Endothelial cell of umbilical vein (primary cell): ENCODE results near the gene CETP. TPM values are rescaled to one million over a fixed set of nuclear protein-coding genes. Genes with fewer than 3 reads are reported as not detected.
"Not testable (repeated sequence)": the region's sequence is repeated elsewhere in the genome, so short reads cannot be mapped to it uniquely, and the experiment has no call there.

Experiments
- BruUV-seq: library from RNA; stranded (reverse); fragments of 400-500 nt; replicated peaks from 2 replicates; lab custom pipeline; 2021; lab: Mats Ljungman, UMichigan
- CTCF ChIA-PET: fragments of 300-600, 350-600 bp; sonication (Branson Sonifier 250); formaldehyde crosslinking; loops from one replicate; lab custom pipeline; 2021; ENCODE audit warnings: antibody characterized with exemption, inconsistent platforms; lab: Charles Lee
- POLR2A ChIA-PET: fragments of 300-600, 350-600 bp; sonication (Branson Sonifier 250); formaldehyde crosslinking; loops from one replicate; lab custom pipeline; 2021; ENCODE audit warnings: antibody characterized with exemption, inconsistent platforms; lab: Charles Lee
- DNase-seq: peaks from one replicate; pipeline ENCODE4 v3.0.0-alpha.2; 2011; ENCODE audit warnings: low read depth, low spot score
- FAIRE-seq: peaks from 2 replicates; lab custom pipeline; 2011; peaks lifted over from hg19 to GRCh38; lab: Jason Lieb, UNC
- H2AFZ ChIP-seq: 2 replicates; pipeline ENCODE4 v1.6.0; 2012; ENCODE audit warnings: low read depth, low read length, control low read depth, inconsistent platforms
- H3K27ac ChIP-seq: 2 replicates; pipeline ENCODE4 v1.5.1; 2011; ENCODE audit warnings: low read depth, mild to moderate bottlenecking, control low read depth, low read length, moderate library complexity; ENCODE audit not compliant: insufficient read depth
- H3K27me3 ChIP-seq, 2 experiments: 2 replicates each; pipeline versions ENCODE4 v1.6.0 to v1.6.1; 2011; ENCODE audit warnings: low read length in 2 of 2, mixed read lengths in 1 of 2; ENCODE audit not compliant: control insufficient read depth in 2 of 2, insufficient read depth in 2 of 2
- H3K36me3 ChIP-seq, 2 experiments: 2 replicates in 1 of 2; 3 replicates in 1 of 2; pipeline ENCODE4 v1.5.1; 2011; ENCODE audit warnings: low read length in 2 of 2, mild to moderate bottlenecking in 1 of 2, moderate library complexity in 1 of 2; ENCODE audit not compliant: control insufficient read depth in 2 of 2, insufficient read depth in 2 of 2; ENCODE audit errors: extremely low read depth in 1 of 2
- H3K4me1 ChIP-seq: 3 replicates; pipeline ENCODE4 v1.5.1; 2011; ENCODE audit warnings: mild to moderate bottlenecking, low read length; ENCODE audit not compliant: control insufficient read depth, insufficient read depth; ENCODE audit errors: extremely low read depth
- H3K4me2 ChIP-seq: 2 replicates; pipeline ENCODE4 v1.6.1; 2011; ENCODE audit warnings: low read length, control low read depth, mixed read lengths; ENCODE audit not compliant: insufficient read depth
- H3K4me3 ChIP-seq, 3 experiments: fragments of 200-600 bp in 1 of 3; sonication (generic), shearing (Covaris generic) in 1 of 3; replicated peaks in 1 of 3; 2 replicates each; pipeline ENCODE4 v1.5.1; 2011 to 2016; ENCODE audit warnings: control low read depth in 3 of 3, low read length in 3 of 3, mild to moderate bottlenecking in 2 of 3, inconsistent platforms in 1 of 3, low read depth in 1 of 3, moderate library complexity in 1 of 3; ENCODE audit not compliant: insufficient read depth in 1 of 3
- H3K79me2 ChIP-seq: 2 replicates; pipeline ENCODE4 v1.6.0; 2012; ENCODE audit warnings: low read length, inconsistent platforms; ENCODE audit not compliant: control insufficient read depth, insufficient read depth
- H3K9ac ChIP-seq: replicated peaks from 2 replicates; pipeline ENCODE3; 2011; ENCODE audit warnings: low read length, control low read depth; ENCODE audit not compliant: insufficient read depth; ENCODE audit errors: extremely low read depth
- H3K9me1 ChIP-seq: replicated peaks from 3 replicates; pipeline ENCODE4 v1.6.0; 2011; ENCODE audit warnings: mild to moderate bottlenecking, low read length; ENCODE audit not compliant: control insufficient read depth, insufficient read depth; ENCODE audit errors: extremely low read depth
- H3K9me3 ChIP-seq: replicated peaks from 2 replicates; pipeline ENCODE4 v1.5.1; 2012; ENCODE audit warnings: low read length, inconsistent platforms; ENCODE audit not compliant: control insufficient read depth, insufficient read depth
- H4K20me1 ChIP-seq: replicated peaks from 2 replicates; pipeline ENCODE3; 2011; ENCODE audit warnings: mild to moderate bottlenecking, low read length; ENCODE audit not compliant: control insufficient read depth, insufficient read depth; ENCODE audit errors: extremely low read depth
- FOS ChIP-seq: IDR thresholded peaks from 2 replicates; pipeline ENCODE4 v1.6.1; 2011; ENCODE audit warnings: mild to moderate bottlenecking, low read length, moderate library complexity, borderline replicate concordance; ENCODE audit not compliant: insufficient read depth
- JUN ChIP-seq: IDR thresholded peaks from 2 replicates; pipeline ENCODE4 v1.6.1; 2011; ENCODE audit warnings: borderline replicate concordance, low read depth; ENCODE audit not compliant: insufficient read length, insufficient read depth
- POLR2A ChIP-seq: IDR thresholded peaks from 2 replicates; pipeline ENCODE4 v1.6.1; 2012; ENCODE audit warnings: low read depth, mild to moderate bottlenecking, control low read depth, low read length
- dilution Hi-C: fragments of 300-500 bp; cut with MboI; formaldehyde crosslinking; loops from one replicate; pipeline ENCODE4 v1.15.0; 2019; ENCODE audit warnings: low sequenced_read_pairs; ENCODE audit not compliant: extremely low pct_ligation_motif_present
- intact Hi-C: fragments of 100-400 bp; cut with micrococcal nuclease; formaldehyde crosslinking; loops from one replicate; pipeline ENCODE4 v1.10.0; 2022
- polyA plus RNA-seq, 4 experiments: library from polyadenylated mRNA; depleted of rRNA in 3 of 4; stranded (reverse) in 3 of 4; unstranded in 1 of 4; fragments of >200 nt; gene quantifications; 2 replicates each; pipeline versions ENCODE4 v1.2.1 to v1.2.3, GENCODE V29; 2011 to 2012; ENCODE audit warnings: missing spikeins in 1 of 4
- total RNA-seq: library from RNA; stranded (reverse); gene quantifications from 2 replicates; pipeline ENCODE4 v1.2.3, GENCODE V29; 2021

CETP gene
- total and polyA plus RNA-seq, 2 donors (not counting 3 experiments of a cell fraction or from before 2014, with no cell fraction given), result 2.2 to 2.8 TPM

DNA sequence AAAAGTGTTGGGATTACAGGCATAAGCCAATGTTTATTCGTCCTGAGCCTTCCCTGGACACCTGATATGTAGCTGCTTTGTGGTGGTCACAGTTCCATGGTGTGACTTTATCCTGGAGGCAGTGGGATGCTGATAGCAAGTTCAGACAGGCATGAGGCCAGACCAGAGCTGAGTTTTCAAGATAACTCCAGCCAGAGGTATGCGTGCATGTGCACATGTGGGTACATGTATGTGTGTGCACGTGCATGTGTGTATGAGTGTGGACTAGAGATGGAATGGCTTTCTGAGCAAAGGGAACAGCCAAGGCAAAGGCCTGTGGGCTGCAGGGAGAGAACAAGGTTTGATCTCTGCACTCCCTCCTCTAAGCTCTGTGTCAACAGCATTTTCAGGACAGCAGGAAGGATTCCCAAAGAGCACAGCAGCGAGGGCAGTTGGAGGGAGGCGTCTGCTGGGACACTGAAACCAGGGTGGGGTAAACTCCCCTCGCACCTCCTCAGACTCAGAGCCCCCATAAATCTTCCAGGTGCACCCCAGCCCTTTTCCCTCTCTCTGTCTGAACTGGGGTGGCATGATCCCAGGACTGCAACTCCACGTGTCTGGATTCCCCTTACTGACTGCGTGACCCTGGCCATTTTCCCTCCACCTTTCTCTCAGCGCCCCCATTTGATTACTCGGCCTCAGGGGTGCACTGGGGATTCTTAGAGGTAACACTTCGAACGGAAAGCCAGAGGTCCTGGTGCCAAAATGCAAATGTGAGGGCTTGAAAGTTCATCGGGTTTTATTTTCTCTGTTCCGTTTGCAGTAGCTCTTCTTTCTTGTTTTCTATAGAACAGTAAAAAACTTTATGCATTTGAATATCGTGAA is 42.9 kb downstream of the CETP start:
- no peak overlapping the region for H3K4me2 ChIP-seq
- no peaks in the 10 kb centered on the region for H3K27me3 ChIP-seq
- no peaks in the 10 kb centered on the region for H3K36me3 ChIP-seq
- ChIA-PET CTCF (interaction anchor here (0.7 to 1.6 kb wide), 2 partner anchors 9 to 41 kb away, joined by 3 to 4 read pairs; no protein-coding TSS in a partner anchor), POLR2A (no interaction called here)
- FAIRE-seq (no peak), DNase-seq (no peak)
- TF ChIP-seq JUN (no peak), POLR2A (no peak), FOS (no peak)
- no peak overlapping the region for H3K9ac ChIP-seq
- no peak overlapping the region for H3K27ac ChIP-seq
- no peaks in the 10 kb centered on the region for H3K9me3 ChIP-seq
- H3K9me1 ChIP-seq, result no peaks in the 10 kb centered on the region
- H2AFZ ChIP-seq, result no peak overlapping the region
- no peak overlapping the region for H3K4me3 ChIP-seq
- no peaks in the 10 kb centered on the region for H3K79me2 ChIP-seq
- no peaks in the 10 kb centered on the region for H4K20me1 ChIP-seq
- intact Hi-C loops (no loop called here), dilution Hi-C loops (no loop called here)
- H3K4me1 ChIP-seq, result peaks cover 14% of the 10 kb centered on the region
- BruUV-seq, result no TSS peak

DNA sequence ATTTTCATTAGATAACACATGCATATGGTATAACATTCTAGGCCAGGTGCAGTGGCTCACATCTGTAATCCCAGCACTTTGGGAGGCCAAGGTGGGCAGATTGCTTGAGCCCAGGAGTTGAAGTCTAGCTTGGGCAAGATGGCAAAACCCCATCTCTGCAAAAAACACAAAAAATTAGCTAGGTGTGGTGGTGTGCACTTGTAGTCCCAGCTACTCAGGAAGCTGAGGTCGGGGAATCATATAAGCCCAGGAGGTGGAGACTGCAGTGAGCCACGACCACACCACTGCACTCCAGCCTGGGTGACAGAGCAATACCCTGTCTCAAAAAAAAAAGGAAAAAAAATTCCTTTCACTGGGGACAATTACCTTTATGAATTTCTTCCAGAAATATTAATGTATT is 43.8 kb downstream of the CETP start:
- DNase-seq, H3K4me2 ChIP-seq, H3K9me3 ChIP-seq, FAIRE-seq, intact Hi-C loops, H3K27ac ChIP-seq, H3K4me1 ChIP-seq, H2AFZ ChIP-seq, H3K9me1 ChIP-seq, dilution Hi-C loops, H3K27me3 ChIP-seq, H3K4me3 ChIP-seq, H4K20me1 ChIP-seq, POLR2A ChIA-PET, H3K79me2 ChIP-seq, H3K9ac ChIP-seq, H3K36me3 ChIP-seq, BruUV-seq, CTCF ChIA-PET: not testable (repeated sequence)
